RWPE2 (cell line): ENCODE data around the gene NAV2.
A peak's percentile ranks its signal among the peaks of the same experiment; 100 is the strongest.
"Not testable (repeated sequence)": the region's sequence is repeated elsewhere in the genome, so short reads cannot be mapped to it uniquely, and the experiment has no call there.

Experiments
- ATAC-seq: fragments of 200-7000 bp; cut with Tn5 transposase; 3 replicates; pipeline ENCODE4 v1.9.1; 2021; ENCODE audit warnings: low read depth
- DNase-seq: peaks from one replicate; pipeline ENCODE4 v3.0.0-alpha.2; 2020; ENCODE audit warnings: low spot score
- H3K27ac ChIP-seq: fragments of 450-650 bp; 2 replicates; pipeline ENCODE4 v1.5.1; 2017; ENCODE audit warnings: mild to moderate bottlenecking; ENCODE audit not compliant: poor library complexity, severe bottlenecking
- H3K27me3 ChIP-seq: fragments of 250-450 bp; sonication (Bioruptor Pico); 2 replicates; pipeline ENCODE4 v1.5.1; 2021; ENCODE audit warnings: mild to moderate bottlenecking, moderate library complexity; ENCODE audit not compliant: insufficient read depth, poor library complexity, severe bottlenecking
- H3K36me3 ChIP-seq: fragments of 250-450 bp; sonication (Bioruptor Pico); 2 replicates; pipeline ENCODE4 v1.5.1; 2020; ENCODE audit warnings: low read depth, mild to moderate bottlenecking, moderate library complexity
- H3K4me1 ChIP-seq: fragments of 250-450 bp; sonication (Bioruptor Pico); 2 replicates; pipeline ENCODE4 v1.5.1; 2021; ENCODE audit warnings: mild to moderate bottlenecking, moderate library complexity; ENCODE audit not compliant: insufficient read depth, poor library complexity, severe bottlenecking
- H3K4me3 ChIP-seq: fragments of 250-450 bp; sonication (Bioruptor Pico); 2 replicates; pipeline ENCODE4 v1.5.1; 2021; ENCODE audit warnings: mild to moderate bottlenecking, moderate library complexity; ENCODE audit not compliant: severe bottlenecking
- H3K9me3 ChIP-seq: fragments of 250-450 bp; sonication (Bioruptor Pico); 2 replicates; pipeline ENCODE4 v1.5.1; 2021; ENCODE audit warnings: mild to moderate bottlenecking, moderate library complexity; ENCODE audit not compliant: severe bottlenecking
- CTCF ChIP-seq: fragments of 450-650 bp; IDR thresholded peaks from one replicate; pipeline ENCODE4 v1.5.1; 2017; ENCODE audit warnings: mild to moderate bottlenecking, moderate library complexity; ENCODE audit not compliant: poor library complexity, severe bottlenecking

NAV2 gene

GRCh38 chr11:19890308-19890707 lies 177.7 kb downstream of the NAV2 start:
- H3K4me3 ChIP-seq, result no peak overlapping the region
- peaks cover 19% of the 10 kb centered on the region for H3K4me1 ChIP-seq
- no peaks in the 10 kb centered on the region for H3K9me3 ChIP-seq
- H3K27ac ChIP-seq, result no peak overlapping the region
- no peaks in the 10 kb centered on the region for H3K36me3 ChIP-seq
- DNase-seq (no peak), ATAC-seq (peak; percentile 75)
- TF ChIP-seq CTCF, result no peak
- H3K27me3 ChIP-seq, result no peaks in the 10 kb centered on the region

GRCh38 chr11:19891022-19891421 lies 178.4 kb downstream of the NAV2 start:
- Histone ChIP-seq H3K4me1 (peaks cover 19% of the 10 kb centered on the region), H3K4me3 (no peak overlapping the region), H3K36me3 (no peaks in the 10 kb centered on the region), H3K27me3 (no peaks in the 10 kb centered on the region), H3K27ac (no peak overlapping the region), H3K9me3 (no peaks in the 10 kb centered on the region)
- ATAC-seq (no peak), DNase-seq (no peak)
- TF ChIP-seq CTCF, result no peak

GRCh38 chr11:19892387-19892786 lies 179.8 kb downstream of the NAV2 start:
- Histone ChIP-seq H3K27ac (no peak overlapping the region), H3K27me3 (no peaks in the 10 kb centered on the region)

GRCh38 chr11:19892876-19893275 lies 180.2 kb downstream of the NAV2 start:
- Histone ChIP-seq H3K4me1 (peaks cover 19% of the 10 kb centered on the region), H3K9me3 (no peaks in the 10 kb centered on the region), H3K4me3 (no peak overlapping the region), H3K27ac (no peak overlapping the region), H3K36me3 (no peaks in the 10 kb centered on the region), H3K27me3 (no peaks in the 10 kb centered on the region)
- ATAC-seq, result no peak
- DNase-seq, result no peak
- no peak for TF ChIP-seq CTCF

More at GRCh38 chr11:19892387-19892786, 179.8 kb downstream of the NAV2 start:
- DNase-seq, result no peak
- H3K4me3 ChIP-seq, result no peak overlapping the region
- H3K4me1 ChIP-seq, result peaks cover 19% of the 10 kb centered on the region
- no peaks in the 10 kb centered on the region for H3K9me3 ChIP-seq
- no peaks in the 10 kb centered on the region for H3K36me3 ChIP-seq
- no peak for TF ChIP-seq CTCF
- peak; percentile 59 for ATAC-seq

GRCh38 chr11:19894404-19894803 lies 181.8 kb downstream of the NAV2 start:
- H3K27me3 ChIP-seq, result no peaks in the 10 kb centered on the region
- H3K27ac ChIP-seq, result no peak overlapping the region
- ATAC-seq (no peak), DNase-seq (no peak)
- H3K4me1 ChIP-seq, result peaks cover 19% of the 10 kb centered on the region
- no peak for TF ChIP-seq CTCF
- H3K9me3 ChIP-seq, result no peaks in the 10 kb centered on the region
- H3K36me3 ChIP-seq, result peaks cover 3% of the 10 kb centered on the region; the same call in 1 of the 2 replicates
- H3K4me3 ChIP-seq, result no peak overlapping the region

GRCh38 chr11:19895037-19895436 lies 182.4 kb downstream of the NAV2 start:
- H3K4me3 ChIP-seq, H3K9me3 ChIP-seq, H3K36me3 ChIP-seq, H3K27ac ChIP-seq, DNase-seq, H3K27me3 ChIP-seq, ATAC-seq: not testable (repeated sequence)
- peaks cover 19% of the 10 kb centered on the region for H3K4me1 ChIP-seq
